Measurements from ENCODE around the gene ACBD5.

- TF ChIP-seq, protein P1, sequence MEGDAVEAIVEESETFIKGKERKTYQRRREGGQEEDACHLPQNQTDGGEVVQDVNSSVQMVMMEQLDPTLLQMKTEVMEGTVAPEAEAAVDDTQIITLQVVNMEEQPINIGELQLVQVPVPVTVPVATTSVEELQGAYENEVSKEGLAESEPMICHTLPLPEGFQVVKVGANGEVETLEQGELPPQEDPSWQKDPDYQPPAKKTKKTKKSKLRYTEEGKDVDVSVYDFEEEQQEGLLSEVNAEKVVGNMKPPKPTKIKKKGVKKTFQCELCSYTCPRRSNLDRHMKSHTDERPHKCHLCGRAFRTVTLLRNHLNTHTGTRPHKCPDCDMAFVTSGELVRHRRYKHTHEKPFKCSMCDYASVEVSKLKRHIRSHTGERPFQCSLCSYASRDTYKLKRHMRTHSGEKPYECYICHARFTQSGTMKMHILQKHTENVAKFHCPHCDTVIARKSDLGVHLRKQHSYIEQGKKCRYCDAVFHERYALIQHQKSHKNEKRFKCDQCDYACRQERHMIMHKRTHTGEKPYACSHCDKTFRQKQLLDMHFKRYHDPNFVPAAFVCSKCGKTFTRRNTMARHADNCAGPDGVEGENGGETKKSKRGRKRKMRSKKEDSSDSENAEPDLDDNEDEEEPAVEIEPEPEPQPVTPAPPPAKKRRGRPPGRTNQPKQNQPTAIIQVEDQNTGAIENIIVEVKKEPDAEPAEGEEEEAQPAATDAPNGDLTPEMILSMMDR (IDR thresholded peaks at IDR 0.05) = no peak
- TF ChIP-seq POLR2A (IDR thresholded peaks at IDR 0.05) = no peak
Measured at GRCh38 chr10:27169849-27170248, 70.7 kb downstream of the ACBD5 start.

Data from heart left ventricle (tissue), 13 donors.